Stimulated activated CD4-positive, alpha-beta T cell treated with anti-CD3 and anti-CD28 coated beads, Interleukin-2, amount 100 ng/mL, for 24 hours (primary cell): ENCODE measurements around the gene POTEF.
"Not testable (repeated sequence)": the region's sequence is repeated elsewhere in the genome, so short reads cannot be mapped to it uniquely, and the experiment has no call there.

Experiments
- DNase-seq, 2 donors: peaks; one replicate each; pipeline ENCODE4 v3.0.0-alpha.2; 2020

POTEF gene

DNA sequence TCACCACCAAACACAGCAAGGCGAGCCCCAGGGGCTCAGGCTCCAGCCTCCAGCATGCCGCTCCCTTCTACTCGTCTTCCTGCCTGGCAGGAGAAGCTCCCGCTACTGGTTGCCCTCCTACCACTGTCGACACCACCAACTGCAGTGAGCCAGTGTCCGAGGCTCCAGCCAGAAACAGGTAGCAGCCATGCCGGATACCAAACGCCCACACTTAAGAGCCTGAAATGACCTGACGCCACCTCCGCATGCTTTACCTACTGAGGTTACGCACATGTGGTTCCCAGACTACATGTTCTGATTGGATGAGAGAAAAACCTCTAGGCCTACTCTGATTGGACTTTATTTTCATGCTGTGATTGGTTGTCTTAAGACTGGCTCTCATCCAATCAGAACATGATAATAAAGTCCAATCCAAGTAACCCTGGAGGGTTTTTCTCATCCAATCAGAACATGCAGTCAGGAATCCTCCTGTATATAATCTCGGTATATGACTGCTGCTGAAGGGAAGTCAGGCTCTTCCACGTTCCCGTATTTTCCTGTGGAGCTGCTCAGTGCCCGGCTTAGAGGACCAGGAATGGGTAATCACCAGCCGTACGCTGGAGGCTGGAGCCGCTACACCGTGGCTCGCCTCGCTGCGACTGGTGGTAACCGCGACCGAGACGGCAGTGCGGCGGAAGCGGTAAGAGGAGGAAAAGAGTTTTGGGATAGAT is at the start of gene POTEF:
TSS of gene POTEF (minus strand) at position 103 of the 710 bp plus-strand sequence. CDS start 8,707 bp downstream, outside the sequence.
- DNase-seq, result not testable (repeated sequence)

DNA sequence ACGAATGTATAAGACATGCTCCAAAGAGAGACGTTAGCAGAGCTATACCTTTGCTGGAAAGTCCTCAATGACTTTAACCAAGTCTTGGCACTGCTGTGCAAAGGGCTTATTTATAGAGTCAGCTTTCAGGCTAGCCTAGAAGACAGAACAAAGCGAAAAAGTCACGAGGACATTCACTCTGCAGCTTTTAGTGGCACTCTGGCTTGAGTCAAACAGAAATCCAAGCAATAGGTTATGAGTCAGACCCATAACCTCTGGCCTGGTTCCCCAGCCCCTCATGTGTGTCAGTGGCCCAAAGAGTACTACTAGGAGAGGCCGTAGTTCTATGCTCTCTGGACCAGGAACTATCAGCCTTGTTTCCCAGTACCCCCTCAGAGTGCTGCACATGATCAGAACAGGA is 45.8 kb upstream of the POTEF start:
- not testable (repeated sequence) for DNase-seq

DNA sequence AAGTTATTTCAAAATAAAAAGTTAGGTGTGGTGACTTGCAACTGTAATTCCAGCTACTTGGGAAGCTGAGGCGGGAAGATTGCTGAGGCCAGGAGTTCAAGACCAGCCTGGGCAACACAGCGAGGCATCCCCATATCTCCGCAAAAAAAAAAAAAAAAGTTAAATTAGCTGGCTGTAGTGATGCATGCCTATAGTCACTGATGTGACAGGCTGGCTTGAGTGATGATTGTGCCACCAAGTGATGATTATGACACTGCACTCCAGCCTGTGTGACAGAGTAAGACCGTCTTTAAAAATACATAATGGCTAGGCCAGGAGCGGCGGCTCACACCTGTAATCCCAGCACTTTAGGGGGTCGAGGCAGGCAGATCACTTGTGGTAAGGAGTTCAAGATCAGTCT is 40.9 kb upstream of the POTEF start:
- DNase-seq, result no peak

DNA sequence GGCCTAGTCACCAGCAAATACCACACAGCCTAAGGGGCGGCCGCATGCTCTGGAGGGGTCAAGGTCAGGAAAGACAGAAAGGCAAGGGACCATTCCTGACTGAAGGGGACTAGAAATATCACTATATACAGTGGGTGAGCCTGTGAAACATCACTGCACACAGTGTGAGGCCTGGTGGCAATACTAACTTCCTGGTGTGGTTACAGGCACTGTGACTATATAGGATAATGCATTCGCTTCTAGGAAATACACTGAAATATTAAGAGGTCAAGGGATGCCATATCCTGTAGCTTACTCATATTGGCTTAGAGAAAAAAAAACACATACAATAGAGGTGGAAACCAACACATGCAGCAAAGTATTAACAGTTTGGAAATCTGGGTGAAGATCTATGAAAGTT is 40.1 kb upstream of the POTEF start:
- DNase-seq, result not testable (repeated sequence)

DNA sequence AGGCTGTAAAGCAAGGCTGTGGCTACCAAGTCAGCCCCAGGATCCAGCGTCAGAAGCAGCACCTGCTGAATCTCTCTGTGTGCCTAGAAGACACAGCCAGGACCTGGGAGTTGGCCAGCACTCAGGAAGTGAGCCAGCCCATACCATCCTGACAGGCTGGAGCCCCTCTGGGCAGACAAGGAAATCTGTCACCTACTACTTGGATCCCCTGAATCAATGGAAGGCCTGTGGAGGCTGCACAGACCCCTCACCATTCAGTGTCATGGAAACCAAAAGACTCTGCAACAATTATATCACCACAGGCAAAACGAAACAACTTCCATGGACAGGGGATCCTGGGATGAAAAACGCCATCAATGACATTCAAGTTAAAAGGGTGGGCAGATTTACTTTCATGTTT is 37.6 kb upstream of the POTEF start:
- DNase-seq, result not testable (repeated sequence)

DNA sequence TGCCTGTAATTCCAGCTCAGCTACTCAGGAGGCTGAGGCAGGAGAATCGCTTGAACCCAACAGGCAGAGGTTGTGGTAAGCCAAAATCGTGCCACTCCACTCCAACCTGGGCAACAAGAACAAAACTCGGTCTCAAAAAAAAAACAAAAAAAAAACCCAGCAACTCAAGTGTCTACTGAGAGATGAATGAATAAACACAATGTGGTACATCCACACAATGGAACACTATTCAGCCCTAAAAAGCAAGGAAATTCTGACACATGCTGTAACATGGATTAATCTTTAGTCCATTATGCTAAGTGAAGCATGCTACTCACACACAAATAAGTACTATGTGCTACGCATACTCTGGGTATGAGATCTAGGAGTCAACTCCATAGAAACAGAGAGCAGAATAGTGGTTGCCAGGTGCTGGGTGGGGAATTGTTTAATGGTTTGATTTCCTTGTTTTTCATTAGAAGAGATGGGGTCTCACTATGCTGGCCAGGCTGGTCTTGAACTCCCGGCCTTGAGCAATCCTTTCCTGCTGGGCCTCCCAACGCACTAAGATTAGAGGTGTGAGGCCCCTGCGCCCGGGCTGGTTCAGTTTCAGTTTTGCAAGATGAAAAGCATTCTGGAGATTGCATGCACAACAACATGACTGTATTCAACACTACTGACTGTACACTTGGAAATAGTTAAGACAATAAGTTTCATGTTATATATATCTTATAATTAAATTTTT is 36.4 kb upstream of the POTEF start:
- DNase-seq, result no peak

DNA sequence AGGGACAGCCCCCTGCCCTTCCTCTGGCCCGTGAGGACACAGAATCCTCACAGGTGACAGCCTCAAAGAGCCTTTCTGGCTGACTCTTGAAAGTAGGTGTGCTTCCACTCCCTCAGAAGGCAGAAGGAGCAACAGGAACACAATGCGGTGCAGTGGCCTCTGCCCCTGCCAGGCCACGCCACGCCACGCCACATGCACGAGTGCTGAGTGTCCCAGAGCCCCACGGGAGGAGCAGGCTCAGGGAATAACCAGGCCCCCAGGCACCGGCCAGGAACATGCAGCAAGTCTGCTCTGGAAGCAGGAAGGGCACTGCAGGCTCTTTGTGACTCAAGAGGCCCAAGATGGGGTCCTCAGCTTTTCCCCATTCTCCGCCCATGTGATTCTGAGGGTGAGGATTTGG is 33.9 kb upstream of the POTEF start:
- no peak for DNase-seq

DNA sequence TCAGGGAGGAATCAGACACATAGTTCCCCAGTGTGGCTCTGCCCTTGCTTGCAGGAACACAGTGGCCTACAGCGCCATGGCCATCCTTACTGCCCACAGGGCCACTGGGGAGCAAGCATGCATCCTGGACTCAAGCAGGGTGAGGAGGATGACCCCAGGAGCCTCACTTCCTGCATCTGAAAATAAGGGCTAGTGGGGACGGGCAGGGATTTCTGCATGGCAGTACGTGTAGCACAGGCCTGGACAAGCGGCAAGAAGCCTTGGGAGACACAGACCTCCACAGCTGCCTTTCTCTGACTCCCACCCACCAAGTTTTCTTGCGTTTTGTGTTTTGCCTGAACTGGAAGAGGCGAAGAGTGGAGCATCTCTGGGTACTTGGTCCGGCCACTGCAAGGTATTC is 33.5 kb upstream of the POTEF start:
- DNase-seq, result not testable (repeated sequence)

DNA sequence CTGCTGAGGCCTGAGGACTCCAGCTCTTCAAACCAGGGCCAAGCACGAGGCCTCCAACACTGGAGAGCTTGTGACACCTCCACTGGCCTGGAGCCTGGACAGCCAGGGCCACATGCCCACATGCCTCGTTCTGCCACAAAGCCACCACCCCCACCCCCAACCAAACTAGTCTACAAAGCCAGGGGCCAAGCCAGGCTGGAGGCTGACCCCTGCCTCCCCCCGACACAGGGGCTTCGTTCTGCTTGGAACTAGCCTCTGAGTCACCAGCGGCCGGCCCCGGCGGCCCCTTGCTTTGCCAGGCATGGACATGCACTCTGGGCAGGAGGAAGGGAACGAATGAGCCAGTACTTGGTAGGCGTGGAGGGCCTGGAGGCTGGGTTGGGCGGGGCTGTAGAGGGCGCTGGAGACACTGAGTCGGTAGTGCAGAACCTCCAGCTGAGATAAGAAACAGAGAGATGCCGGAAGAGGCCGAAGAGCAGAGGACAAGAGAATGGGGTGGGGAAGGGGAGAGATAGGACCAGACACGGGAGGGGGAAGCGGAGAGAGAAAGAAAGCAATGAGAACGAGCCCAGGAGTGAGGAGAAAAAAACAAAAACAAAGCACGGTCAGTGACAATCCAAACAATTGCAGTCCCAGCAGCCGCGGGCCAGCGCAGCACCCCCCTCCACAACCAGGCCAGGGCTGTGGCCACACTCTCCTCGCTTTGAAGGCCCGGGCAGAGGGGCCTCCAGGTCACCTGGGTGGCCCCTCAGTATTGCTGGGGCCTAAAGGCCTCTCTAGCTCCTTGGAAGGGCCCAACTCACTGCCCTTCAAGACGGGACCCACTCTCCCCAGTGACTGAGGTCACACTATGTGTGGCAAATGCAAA is 32.0 kb upstream of the POTEF start:
- not testable (repeated sequence) for DNase-seq

DNA sequence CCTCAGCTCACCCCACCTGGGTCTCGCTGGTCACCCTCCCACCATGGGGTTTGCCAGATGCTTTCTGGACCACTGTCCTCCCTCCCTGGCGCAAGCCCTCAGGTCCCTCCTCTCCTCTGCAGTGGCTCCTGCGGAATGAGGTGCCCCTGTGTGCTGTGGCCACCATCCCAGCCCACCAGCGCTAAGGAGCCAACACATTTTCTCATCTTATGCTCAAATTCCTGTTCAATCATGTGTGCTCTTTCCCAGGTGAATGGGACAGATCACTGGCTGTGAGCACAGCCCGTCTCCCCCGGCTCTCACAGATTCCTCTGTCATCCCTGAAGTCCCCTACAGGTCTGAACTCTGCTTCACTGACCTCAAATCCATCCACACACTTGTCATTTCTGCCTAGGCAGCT is 31.1 kb upstream of the POTEF start:
- DNase-seq, result no peak

DNA sequence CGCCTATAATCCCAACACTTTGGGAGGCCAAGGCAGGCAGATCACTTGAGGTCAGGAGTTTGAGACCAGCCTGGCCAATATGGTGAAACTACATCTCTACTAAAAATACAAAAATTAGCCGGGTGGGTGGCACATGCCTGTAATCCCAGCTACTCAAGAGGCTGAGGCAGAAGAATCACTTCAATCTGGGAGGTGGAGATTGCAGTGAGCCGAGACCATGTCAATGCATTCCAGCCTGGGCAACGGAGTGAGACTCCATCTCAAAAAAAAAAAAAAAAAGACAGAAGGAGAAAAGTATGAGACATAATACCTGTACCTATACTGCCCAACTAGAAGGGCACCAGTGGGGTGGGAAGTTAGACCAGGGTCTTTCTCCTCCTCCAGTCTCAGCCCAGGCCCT is 30.4 kb upstream of the POTEF start:
- not testable (repeated sequence) for DNase-seq

DNA sequence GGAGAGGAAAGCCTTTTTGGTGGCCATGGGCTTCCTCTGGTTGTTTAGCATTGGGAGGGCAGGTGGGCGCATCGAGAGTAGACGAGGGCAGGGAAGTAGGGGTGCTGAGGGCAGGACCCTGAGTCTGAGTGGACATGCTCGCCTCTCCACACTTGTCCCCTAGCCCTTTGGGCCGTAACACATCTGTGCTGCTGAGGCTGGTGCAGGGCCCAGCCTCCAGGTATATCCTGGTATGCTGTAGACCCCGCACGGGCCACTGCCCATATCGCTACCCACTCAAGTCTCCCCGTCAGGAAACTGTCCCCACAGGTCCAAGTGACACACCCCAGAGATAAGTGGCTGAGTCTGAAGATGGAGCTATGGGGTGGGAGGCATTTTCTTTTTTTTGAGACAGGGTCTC is 29.6 kb upstream of the POTEF start:
- DNase-seq, result no peak

DNA sequence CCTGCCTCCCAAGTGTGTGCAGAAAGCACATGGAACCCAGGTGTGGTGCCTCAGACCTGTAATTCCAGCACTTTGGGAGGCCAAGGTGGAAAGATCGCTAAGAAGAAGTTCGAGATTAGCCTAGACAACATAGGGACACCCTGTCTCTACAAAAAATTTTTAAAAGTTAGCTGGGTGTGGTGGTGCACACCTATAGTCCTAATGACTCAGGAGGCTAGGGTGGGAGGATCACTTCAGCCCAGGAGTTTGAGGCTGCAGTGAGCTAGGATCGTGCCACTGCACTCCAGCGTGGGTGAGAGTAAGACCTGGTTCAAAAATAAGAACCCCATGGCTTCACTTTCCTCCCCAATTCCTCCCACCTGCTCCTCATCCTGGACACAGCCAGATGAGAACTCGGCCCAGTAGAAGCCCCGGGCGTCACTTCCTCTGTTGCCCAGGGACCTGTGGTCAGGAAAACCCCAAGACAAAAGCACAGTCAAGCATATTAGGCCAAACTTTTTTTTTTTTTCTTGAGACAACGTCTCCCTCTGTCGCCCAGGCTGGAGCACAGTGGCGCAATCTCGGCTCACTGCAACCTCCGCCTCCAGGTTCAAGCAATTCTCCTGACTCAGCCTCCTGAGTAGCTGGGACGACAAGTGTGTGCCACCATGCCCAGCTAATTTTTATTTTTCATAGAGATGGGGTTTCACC is 28.9 kb upstream of the POTEF start:
- DNase-seq, result not testable (repeated sequence)

DNA sequence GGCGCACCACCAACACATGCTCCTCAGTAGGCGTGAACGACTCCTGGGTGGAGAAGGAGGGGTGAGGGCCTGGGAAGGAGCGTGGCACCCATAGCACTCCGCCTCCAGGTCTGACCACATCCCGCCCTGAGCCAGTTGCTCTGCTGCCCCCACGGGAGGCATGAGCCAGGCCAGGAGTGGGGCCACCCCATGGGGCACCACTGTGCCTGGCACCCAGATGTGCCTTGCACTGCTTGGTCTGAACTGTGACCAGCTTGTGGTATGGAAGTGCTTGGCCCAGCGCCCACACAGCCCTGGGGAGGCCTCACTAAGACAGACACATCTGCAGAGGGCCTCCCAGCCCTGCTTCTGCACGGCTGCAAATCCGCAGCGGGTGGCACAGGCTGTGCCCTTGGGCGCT is 28.3 kb upstream of the POTEF start:
- not testable (repeated sequence) for DNase-seq

DNA sequence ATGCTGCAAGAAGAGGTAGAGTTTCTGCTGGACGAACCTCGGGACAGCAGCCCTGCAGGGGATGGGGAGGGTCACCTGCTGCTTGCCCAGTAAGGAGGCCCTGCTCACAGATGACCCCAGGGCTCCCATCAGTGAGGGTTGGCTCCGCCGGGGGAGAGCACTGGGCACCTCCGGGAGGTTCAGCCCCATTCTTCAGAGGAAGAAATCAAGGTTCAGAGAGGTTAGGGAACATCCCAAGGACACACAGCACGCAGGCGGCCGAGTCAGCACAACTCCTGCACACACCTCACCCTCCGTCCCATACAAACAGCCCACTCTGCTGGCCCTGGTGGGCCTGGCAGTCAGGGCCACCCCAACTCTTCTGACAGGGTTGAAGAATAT is 27.6 kb upstream of the POTEF start:
- no peak for DNase-seq

DNA sequence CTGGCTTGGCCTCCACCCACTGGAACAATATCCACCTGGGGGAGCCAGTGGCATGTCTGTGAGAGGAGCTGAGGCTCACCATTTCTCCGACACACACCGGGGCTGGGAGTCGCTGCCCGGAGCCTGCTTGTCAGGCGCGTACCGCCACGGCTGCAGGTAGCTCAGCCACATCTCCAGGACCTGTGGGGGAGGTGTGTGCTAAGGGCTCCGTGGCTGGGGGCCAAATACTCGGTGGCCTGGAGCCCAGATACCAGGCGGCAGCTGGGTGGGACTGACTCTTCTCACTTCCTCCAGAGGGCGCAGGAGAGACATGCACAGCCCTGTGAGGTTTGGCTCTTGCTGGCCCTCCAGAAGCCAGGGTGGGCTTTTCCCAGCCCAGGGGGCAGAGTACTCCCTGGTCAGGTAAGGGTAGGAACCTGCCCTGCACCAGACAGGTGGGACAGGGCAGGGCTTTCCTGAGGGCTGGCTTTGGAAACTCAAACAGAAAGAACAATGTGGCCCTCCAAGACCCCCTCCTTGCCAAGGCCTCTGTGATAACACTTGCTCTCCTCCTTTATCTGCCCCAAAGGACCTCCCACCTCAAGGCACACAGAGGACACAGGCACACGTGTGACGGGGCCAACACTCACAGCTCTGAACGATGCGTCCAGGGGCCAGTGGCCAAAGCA is 27.1 kb upstream of the POTEF start:
- not testable (repeated sequence) for DNase-seq

DNA sequence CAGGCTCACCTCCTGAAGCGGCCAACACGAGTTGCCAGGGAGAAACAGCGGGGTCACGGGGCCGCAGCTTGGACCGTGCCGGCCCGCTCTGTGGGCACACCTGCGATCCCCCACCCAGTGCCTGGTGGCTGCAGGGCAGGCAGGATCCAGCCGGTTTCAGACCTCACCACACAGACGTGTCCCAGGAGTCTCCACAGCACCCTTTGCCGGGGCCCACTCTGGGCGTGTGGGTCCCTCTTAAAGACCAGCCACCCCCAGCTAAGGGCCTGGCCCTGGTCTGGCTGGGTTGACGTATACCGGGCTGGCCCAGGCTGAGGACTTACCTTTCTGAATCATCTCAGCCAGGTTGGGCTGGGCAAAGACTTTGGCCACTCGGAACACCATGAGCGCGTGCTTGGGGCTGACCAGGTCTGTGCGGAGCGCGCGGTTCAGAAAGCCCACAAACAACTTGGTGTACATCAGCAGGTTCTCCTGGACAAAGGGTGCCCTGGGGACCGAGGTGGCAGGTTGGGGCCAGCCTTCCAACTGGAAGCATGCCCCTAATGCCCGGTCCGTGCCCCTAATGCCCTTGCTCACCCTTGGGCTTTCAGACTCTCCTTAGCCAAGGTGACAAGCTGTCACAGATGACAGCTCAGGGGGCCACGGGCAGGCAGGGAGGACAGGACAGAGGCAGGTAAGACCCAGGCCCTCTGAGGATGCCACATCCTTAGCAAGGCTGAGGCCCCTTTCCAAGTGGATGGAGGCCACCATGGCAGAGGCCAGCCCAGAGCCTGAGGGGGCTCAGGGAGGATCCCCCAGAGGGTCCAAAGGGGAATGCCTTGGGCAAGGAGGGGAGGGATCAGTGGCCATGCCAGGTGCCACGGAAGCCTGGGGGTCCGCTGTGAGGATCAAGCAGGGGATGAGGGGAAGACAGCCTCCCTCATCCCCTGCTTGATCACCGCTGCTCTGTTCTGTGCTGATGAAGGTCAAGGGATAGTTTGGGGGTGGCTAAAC is 26.0 kb upstream of the POTEF start:
- DNase-seq, result no peak

DNA sequence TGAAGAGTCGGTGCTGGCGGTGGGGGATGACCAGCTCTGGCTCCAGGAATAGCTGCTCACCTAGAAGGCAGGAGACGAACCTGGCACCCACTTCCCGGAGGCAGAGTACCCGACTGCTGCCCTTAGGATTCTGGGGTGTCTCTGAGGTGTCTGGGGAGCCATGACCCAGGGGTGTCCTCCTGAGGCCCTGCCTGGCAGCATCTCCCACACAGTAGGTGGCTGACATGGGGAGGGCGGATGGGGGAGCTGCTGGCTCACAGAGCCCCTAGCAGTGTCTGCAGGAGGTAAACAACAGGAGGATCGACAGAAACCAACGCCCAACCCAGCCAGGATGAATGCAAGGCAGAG is 25.4 kb upstream of the POTEF start:
- DNase-seq, result not testable (repeated sequence)

DNA sequence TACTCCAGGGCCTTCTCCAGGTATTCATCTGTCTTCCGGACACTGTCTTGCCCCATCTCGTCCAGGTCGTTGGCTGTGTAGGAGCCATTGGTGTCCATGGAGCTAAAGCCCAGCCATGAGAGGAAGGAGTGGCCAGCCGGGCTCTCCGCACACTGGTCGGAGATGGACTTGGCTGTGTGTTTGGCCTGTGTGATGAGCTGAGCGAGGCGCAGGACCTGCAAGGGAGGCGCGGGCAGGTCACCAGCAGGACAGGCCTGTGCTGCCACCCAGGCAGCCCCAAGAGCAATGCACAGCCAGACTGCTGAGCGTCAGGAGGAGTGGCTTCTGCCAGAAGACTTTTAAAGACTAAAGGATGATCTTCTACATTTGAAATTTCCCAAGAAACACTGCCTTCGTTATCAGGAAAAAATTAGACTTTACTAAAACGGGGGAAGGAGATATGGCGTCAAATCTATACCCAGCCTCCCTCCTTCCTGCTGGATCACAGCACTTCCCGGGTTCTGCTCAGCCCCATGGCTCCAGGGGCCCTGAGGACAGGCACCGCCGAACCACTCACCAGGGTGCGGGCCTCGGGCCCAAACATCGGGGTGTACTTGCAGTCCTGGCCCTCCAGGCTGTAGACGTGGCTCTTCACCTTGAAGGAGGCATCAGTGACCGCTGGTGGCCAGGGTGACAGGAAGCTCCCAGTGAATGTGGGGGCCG is 24.9 kb upstream of the POTEF start:
- DNase-seq, result not testable (repeated sequence)

DNA sequence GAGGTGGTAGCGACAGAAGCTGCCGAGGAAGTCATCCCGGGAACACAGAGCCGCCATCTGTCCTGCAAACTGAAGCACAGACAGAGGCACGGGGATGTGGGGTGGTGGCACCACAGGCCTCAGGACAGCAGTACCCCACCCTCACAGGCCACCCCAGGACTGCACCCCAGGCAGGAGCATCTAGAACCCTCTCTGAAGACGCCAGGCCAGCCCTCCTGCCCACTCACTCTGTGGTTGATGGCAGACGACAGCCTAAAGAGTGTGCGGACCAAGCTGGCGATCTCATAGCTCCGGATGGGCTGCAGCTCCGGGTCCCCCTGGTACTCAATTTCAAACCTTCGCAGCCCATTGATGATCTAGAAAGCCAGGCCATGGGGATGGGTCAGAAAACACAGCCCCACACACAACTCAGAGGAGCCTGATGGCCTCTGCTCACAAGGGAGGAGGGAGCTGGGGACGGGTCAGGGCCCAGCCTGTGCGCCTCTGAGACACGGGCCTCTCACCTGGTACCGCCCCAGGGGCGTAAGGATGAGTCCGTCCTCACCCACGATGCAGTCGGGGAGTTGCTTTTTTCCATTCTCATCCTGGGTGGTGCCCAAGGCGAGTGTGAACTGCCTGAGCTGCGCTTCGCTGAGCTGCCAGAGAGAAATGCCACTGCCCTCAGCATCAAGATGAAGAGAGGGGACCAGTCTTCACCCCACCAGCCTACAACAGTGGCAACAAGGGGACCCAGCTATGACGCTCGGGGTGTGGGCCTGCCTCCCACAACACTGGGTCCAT is 24.0 kb upstream of the POTEF start:
- no peak for DNase-seq
